HG03342 (cell line): ENCODE measurements around the gene NDUFAF5.

Source experiments
- ATAC-seq: cut with Tn5 transposase; IDR thresholded peaks from one replicate; pipeline ENCODE4 v1.9.1; 2021; ENCODE audit warnings: mild to moderate bottlenecking, moderate library complexity; ENCODE audit not compliant: unreplicated experiment

The NDUFAF5 gene

GRCh38 chr20:13821876-13822275 lies 37.0 kb downstream of the NDUFAF5 start:
- ATAC-seq: no peak

- no peak for ATAC-seq
Measured at GRCh38 chr20:13822459-13822858, 37.6 kb downstream of the NDUFAF5 start.

- ATAC-seq: no peak
Measured at GRCh38 chr20:13824459-13824858, 39.6 kb downstream of the NDUFAF5 start.

GRCh38 chr20:13825465-13825864 lies 40.6 kb downstream of the NDUFAF5 start:
- no peak for ATAC-seq

GRCh38 chr20:13831476-13831875 lies 46.6 kb downstream of the NDUFAF5 start:
- no peak for ATAC-seq

- no peak for ATAC-seq
Measured at GRCh38 chr20:13838664-13839063, 53.8 kb downstream of the NDUFAF5 start.

GRCh38 chr20:13839421-13840092 lies 54.7 kb downstream of the NDUFAF5 start:
- no peak for ATAC-seq

GRCh38 chr20:13840093-13840465 lies 55.3 kb downstream of the NDUFAF5 start:
- ATAC-seq: no peak

GRCh38 chr20:13841206-13841605 lies 56.4 kb downstream of the NDUFAF5 start:
- no peak for ATAC-seq

GRCh38 chr20:13844296-13844695 lies 59.5 kb downstream of the NDUFAF5 start:
- no peak for ATAC-seq

- no peak for ATAC-seq
Measured at GRCh38 chr20:13851279-13851678, 66.5 kb downstream of the NDUFAF5 start.

- no peak for ATAC-seq
Measured at GRCh38 chr20:13852306-13852705, 67.5 kb downstream of the NDUFAF5 start.

GRCh38 chr20:13855613-13856012 lies 70.8 kb downstream of the NDUFAF5 start:
- ATAC-seq: no peak

- ATAC-seq: no peak
Measured at GRCh38 chr20:13856354-13856753, 71.5 kb downstream of the NDUFAF5 start.

- no peak for ATAC-seq
Measured at GRCh38 chr20:13857304-13857703, 72.5 kb downstream of the NDUFAF5 start.

- no peak for ATAC-seq
Measured at GRCh38 chr20:13857961-13858360, 73.1 kb downstream of the NDUFAF5 start.

- ATAC-seq: no peak
Measured at GRCh38 chr20:13858439-13858838, 73.6 kb downstream of the NDUFAF5 start.

- ATAC-seq: no peak
Measured at GRCh38 chr20:13858871-13859270, 74.0 kb downstream of the NDUFAF5 start.

GRCh38 chr20:13862245-13862644 lies 77.4 kb downstream of the NDUFAF5 start:
- no peak for ATAC-seq

- no peak for ATAC-seq
Measured at GRCh38 chr20:13863244-13863643, 78.4 kb downstream of the NDUFAF5 start.

GRCh38 chr20:13865156-13865555 lies 80.3 kb downstream of the NDUFAF5 start:
- ATAC-seq: no peak

GRCh38 chr20:13865791-13866351 lies 81.0 kb downstream of the NDUFAF5 start:
- ATAC-seq: no peak

- no peak for ATAC-seq
Measured at GRCh38 chr20:13868331-13868730, 83.5 kb downstream of the NDUFAF5 start.
